H1 (cell line): ENCODE results near the gene PER2.

ENCODE experiments used
- BCL11A ChIP-seq, 2 experiments: IDR thresholded peaks; one replicate each; pipeline ENCODE4 v1.6.1; 2011; ENCODE audit warnings: low read depth in 2 of 2, low read length in 2 of 2, mild to moderate bottlenecking in 2 of 2
- EP300 ChIP-seq, 2 experiments: IDR thresholded peaks; 1 replicate in 1 of 2; 2 replicates in 1 of 2; pipeline ENCODE4 v1.6.1; 2011 to 2012; ENCODE audit warnings: low read depth in 2 of 2, low read length in 2 of 2, mild to moderate bottlenecking in 2 of 2, borderline replicate concordance in 1 of 2, inconsistent platforms in 1 of 2, moderate library complexity in 1 of 2
- GTF2F1 ChIP-seq: IDR thresholded peaks from 2 replicates; pipeline ENCODE4 v1.6.1; 2012; ENCODE audit warnings: low read depth, low read length, improper control_type of control experiment, borderline replicate concordance
- JUN ChIP-seq: IDR thresholded peaks from 2 replicates; pipeline ENCODE4 v1.6.1; 2011; ENCODE audit warnings: low read depth, mild to moderate bottlenecking, improper control_type of control experiment, low read length
- RBBP5 ChIP-seq: IDR thresholded peaks from 2 replicates; pipeline ENCODE4 v1.7.1; 2012; ENCODE audit warnings: low read depth, mild to moderate bottlenecking, inconsistent platforms, low read length, moderate library complexity, borderline replicate concordance
- RXRA ChIP-seq: IDR thresholded peaks from 2 replicates; pipeline ENCODE4 v1.6.1; 2011; ENCODE audit warnings: low read depth, mild to moderate bottlenecking, low read length, moderate library complexity; ENCODE audit not compliant: insufficient read depth
- SIN3A ChIP-seq, 2 experiments: IDR thresholded peaks in 1 of 2; conservative IDR thresholded peaks in 1 of 2; 2 replicates each; pipeline ENCODE4 v1.6.1; 2011 to 2012; ENCODE audit warnings: low read length in 2 of 2, improper control_type of control experiment in 1 of 2, low read depth in 1 of 2, mild to moderate bottlenecking in 1 of 2
- TAF1 ChIP-seq: IDR thresholded peaks from 2 replicates; pipeline ENCODE4 v1.6.1; 2011; ENCODE audit warnings: mild to moderate bottlenecking, low read depth, low read length
- ZNF274 ChIP-seq: IDR thresholded peaks from 2 replicates; pipeline ENCODE4 v1.7.0; 2012; ENCODE audit warnings: low read length, borderline replicate concordance; ENCODE audit errors: extremely low read depth
- TF ChIP-seq, protein P1 (sequence below), 3 experiments: IDR thresholded peaks; 1 replicate in 2 of 3; 2 replicates in 1 of 3; pipeline versions ENCODE4 v1.5.1 to v1.6.1; 2011; ENCODE audit warnings: low read length in 3 of 3, mild to moderate bottlenecking in 3 of 3, inconsistent platforms in 2 of 3, low read depth in 1 of 3, moderate library complexity in 1 of 3; ENCODE audit not compliant: insufficient read depth in 1 of 3; ENCODE audit errors: control extremely low read depth in 1 of 3
- TF ChIP-seq, protein P2 (sequence below): IDR thresholded peaks from 2 replicates; pipeline ENCODE4 v1.6.1; 2012; ENCODE audit warnings: low read length, inconsistent platforms
- TF ChIP-seq, protein P3 (sequence below): IDR thresholded peaks from 2 replicates; pipeline ENCODE4 v1.6.1; 2012; ENCODE audit warnings: inconsistent platforms

DNA sequence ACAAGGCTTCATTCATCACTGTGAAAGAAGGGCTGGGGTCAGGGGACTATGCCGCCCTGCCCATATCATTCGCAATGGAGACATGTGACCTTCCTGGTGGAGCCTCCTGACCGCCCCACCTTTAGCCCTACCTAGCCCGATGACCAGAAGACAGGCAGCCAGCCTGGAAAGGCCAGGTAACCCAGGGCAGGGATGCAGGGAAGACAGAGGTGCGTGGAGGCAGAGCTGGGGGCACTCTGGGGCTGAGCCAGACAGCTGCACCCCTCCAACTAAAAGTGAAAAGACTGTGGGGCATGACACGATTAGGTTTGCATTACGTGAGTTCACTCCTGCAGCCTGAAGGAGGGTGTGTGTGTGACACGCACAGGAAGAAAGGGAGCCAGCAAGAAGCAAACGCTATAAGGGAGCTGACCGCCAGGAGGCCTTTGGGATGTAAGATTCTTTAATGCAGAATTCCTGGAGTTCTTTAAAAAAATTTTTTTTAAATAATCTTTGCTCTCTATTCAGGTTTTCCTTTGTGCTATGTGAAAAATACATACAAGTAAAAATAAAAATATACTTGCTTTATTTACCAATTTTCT lies 44.8 kb downstream of the PER2 start:
- no peak for TF ChIP-seq TAF1
- TF ChIP-seq, protein P1, sequence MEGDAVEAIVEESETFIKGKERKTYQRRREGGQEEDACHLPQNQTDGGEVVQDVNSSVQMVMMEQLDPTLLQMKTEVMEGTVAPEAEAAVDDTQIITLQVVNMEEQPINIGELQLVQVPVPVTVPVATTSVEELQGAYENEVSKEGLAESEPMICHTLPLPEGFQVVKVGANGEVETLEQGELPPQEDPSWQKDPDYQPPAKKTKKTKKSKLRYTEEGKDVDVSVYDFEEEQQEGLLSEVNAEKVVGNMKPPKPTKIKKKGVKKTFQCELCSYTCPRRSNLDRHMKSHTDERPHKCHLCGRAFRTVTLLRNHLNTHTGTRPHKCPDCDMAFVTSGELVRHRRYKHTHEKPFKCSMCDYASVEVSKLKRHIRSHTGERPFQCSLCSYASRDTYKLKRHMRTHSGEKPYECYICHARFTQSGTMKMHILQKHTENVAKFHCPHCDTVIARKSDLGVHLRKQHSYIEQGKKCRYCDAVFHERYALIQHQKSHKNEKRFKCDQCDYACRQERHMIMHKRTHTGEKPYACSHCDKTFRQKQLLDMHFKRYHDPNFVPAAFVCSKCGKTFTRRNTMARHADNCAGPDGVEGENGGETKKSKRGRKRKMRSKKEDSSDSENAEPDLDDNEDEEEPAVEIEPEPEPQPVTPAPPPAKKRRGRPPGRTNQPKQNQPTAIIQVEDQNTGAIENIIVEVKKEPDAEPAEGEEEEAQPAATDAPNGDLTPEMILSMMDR (IDR thresholded peaks at IDR 0.05; ENCODE audit: control extremely low read depth in 1 of 3, insufficient read depth in 1 of 3, low read depth in 1 of 3, low read length in 3 of 3) = peak in 2 of 3 experiments; percentile 32 to 40; a peak in 2 of 4 replicates
- no peak for TF ChIP-seq ZNF274
- TF ChIP-seq RXRA = no peak
- TF ChIP-seq, protein P2, sequence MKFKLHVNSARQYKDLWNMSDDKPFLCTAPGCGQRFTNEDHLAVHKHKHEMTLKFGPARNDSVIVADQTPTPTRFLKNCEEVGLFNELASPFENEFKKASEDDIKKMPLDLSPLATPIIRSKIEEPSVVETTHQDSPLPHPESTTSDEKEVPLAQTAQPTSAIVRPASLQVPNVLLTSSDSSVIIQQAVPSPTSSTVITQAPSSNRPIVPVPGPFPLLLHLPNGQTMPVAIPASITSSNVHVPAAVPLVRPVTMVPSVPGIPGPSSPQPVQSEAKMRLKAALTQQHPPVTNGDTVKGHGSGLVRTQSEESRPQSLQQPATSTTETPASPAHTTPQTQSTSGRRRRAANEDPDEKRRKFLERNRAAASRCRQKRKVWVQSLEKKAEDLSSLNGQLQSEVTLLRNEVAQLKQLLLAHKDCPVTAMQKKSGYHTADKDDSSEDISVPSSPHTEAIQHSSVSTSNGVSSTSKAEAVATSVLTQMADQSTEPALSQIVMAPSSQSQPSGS = no peak
- TF ChIP-seq, protein P3, sequence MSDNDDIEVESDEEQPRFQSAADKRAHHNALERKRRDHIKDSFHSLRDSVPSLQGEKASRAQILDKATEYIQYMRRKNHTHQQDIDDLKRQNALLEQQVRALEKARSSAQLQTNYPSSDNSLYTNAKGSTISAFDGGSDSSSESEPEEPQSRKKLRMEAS = no peak
- no peak for TF ChIP-seq EP300 (IDR thresholded peaks at IDR 0.05; ENCODE audit: borderline replicate concordance in 1 of 2, low read depth in 2 of 2, low read length in 2 of 2)
- no peak for TF ChIP-seq GTF2F1
- TF ChIP-seq BCL11A (IDR thresholded peaks at IDR 0.05; ENCODE audit: low read depth in 2 of 2, low read length in 2 of 2) = no peak
- no peak for TF ChIP-seq SIN3A (conservative IDR thresholded peaks at IDR 0.05 in 1 of 2, IDR thresholded peaks at IDR 0.05 in 1 of 2; ENCODE audit: low read depth in 1 of 2, low read length in 2 of 2)
- no peak for TF ChIP-seq RBBP5
- no peak for TF ChIP-seq JUN
